ENCODE results near the gene ANKRD12.

ANKRD12 gene

GRCh38 chr18:9133225-9133624, 3.4 kb upstream of the ANKRD12 start:
- CTCF ChIA-PET: no interaction called here
- H3K9me3 ChIP-seq (ENCODE audit: control insufficient read depth, insufficient read depth, low read depth, low read length): no peaks in the 10 kb centered on the region
- peaks cover 6% of the 10 kb centered on the region for H3K4me1 ChIP-seq (ENCODE audit: control insufficient read depth, insufficient read depth, low read length)
- TF ChIP-seq ZNF155 (tag by site-specific recombination; IDR thresholded peaks at IDR 0.05): no peak
- no peak for TF ChIP-seq SP2 (tag by site-specific recombination; IDR thresholded peaks at IDR 0.05)
- no peak for TF ChIP-seq ZNF645 (tag by site-specific recombination; IDR thresholded peaks at IDR 0.05)
- no peak for TF ChIP-seq IKZF3 (tag by site-specific recombination; IDR thresholded peaks at IDR 0.05)
- no peak for TF ChIP-seq ZNF112 (tag by site-specific recombination; IDR thresholded peaks at IDR 0.05)
- no peak for TF ChIP-seq ZNF366 (tag by site-specific recombination; conservative IDR thresholded peaks at IDR 0.05)
- TF ChIP-seq ZNF48 (tag by site-specific recombination; IDR thresholded peaks at IDR 0.05): no peak
- TF ChIP-seq ZNF488 (tag by site-specific recombination; IDR thresholded peaks at IDR 0.05): no peak
- no peak for TF ChIP-seq ZNF548 (tag by site-specific recombination; IDR thresholded peaks at IDR 0.05)
- no peak for TF ChIP-seq ZNF423 (tag by site-specific recombination; IDR thresholded peaks at IDR 0.05)
- no peak for TF ChIP-seq ZNF521 (tag by site-specific recombination; IDR thresholded peaks at IDR 0.05)
- peaks cover 53 to 57% of the 10 kb centered on the region in 2 experiments for H3K36me3 ChIP-seq (ENCODE audit: control insufficient read depth in 2 of 2, insufficient read depth in 1 of 2, low read length in 2 of 2)
- H3K27ac ChIP-seq (ENCODE audit: extremely low read depth, low read depth, low read length): no peak overlapping the region
- POLR2A ChIA-PET: no interaction called here
- H3K4me3 ChIP-seq (ENCODE audit: low read depth, low read length): no peak overlapping the region

- Histone ChIP-seq H3K4me3 (ENCODE audit: low read depth, low read length) (peak overlapping the region; percentile 85), H3K36me3 (ENCODE audit: control insufficient read depth in 2 of 2, insufficient read depth in 1 of 2, low read length in 2 of 2) (peaks cover 36 to 37% of the 10 kb centered on the region in 2 experiments), H3K27ac (ENCODE audit: extremely low read depth, low read depth, low read length) (peak overlapping the region; percentile 84), H3K4me1 (ENCODE audit: control insufficient read depth, insufficient read depth, low read length) (peaks cover 17% of the 10 kb centered on the region), H3K9me3 (ENCODE audit: control insufficient read depth, insufficient read depth, low read depth, low read length) (no peaks in the 10 kb centered on the region)
- POLR2A ChIA-PET: interaction anchor here (0.7 to 2.6 kb wide), 9 partner anchors 8 to 199 kb away, joined by 3 to 29 read pairs (median 5); partner anchors contain the start of genes NDUFV2 and TWSG1
- CTCF ChIA-PET: interaction anchor here (0.7 to 1.1 kb wide), 4 partner anchors 25 to 65 kb away, joined by 3 to 4 read pairs (median 4); no protein-coding TSS in a partner anchor
- TF ChIP-seq ZNF423 (tag by site-specific recombination; IDR thresholded peaks at IDR 0.05) (no peak), PRDM6 (tag by site-specific recombination; IDR thresholded peaks at IDR 0.05) (peak; percentile 65), ZNF223 (tag by site-specific recombination; IDR thresholded peaks at IDR 0.05) (no peak), ZNF16 (tag by site-specific recombination; IDR thresholded peaks at IDR 0.05; ENCODE audit: low read depth) (no peak), PRDM4 (tag by site-specific recombination; IDR thresholded peaks at IDR 0.05) (peak; percentile 71; the same call in 1 of the 2 replicates), ZNF580 (tag by site-specific recombination; IDR thresholded peaks at IDR 0.05) (no peak), ZNF341 (tag by site-specific recombination; IDR thresholded peaks at IDR 0.05; ENCODE audit: low read depth) (no peak), ZNF2 (tag by site-specific recombination; IDR thresholded peaks at IDR 0.05) (0 out of 2 replicates have a peak, but pooled peaks have one; percentile 9), ZNF239 (tag by site-specific recombination; IDR thresholded peaks at IDR 0.05) (no peak)
These were observed 1.3 kb upstream of the ANKRD12 start for GRCh38 chr18:9135081-9135911.

Measured in HEK293 (cell line).